Measurements from ENCODE around the gene EFR3B.

Gene EFR3B

DNA sequence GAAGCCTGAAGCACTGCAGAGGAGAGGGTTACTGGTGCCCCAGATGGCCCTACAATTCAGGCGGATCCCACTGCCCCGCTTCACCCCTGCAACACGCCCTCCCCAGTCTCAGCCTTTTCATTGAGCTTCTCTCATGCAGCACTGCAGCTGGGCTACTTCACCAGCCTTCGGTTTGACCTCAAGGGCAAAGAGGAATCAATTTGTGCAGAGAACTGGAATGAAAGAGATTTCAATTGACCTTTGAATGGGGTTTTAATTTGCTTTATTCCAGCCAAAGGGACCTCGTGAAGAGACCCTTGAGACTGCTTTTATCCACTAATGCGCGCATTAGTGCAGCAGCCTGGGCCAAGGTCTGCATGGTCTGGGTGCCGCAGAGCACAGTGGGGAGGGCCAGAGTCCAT is 135.3 kb downstream of the EFR3B start:
- no peak for DNase-seq

DNA sequence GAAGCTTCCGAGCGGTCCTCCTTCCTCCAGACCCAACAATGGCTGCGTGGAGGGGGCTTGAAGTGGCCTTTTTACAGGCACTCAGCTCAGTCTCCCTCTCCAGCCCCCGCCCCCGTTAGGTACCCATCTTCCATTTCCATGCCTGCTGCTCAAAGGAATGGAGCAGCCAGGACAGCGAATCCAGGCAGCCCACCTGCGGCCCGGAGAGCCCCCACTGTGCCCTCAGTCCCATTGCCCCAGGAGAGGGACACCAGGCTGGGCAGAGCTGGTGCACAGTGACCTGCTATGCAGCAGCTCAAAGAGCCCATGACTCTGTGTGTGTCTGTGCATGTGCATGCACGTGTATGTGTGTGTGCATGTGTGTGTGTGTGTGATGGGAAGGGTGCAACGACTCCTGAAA is 137.1 kb downstream of the EFR3B start:
- DNase-seq: no peak

DNA sequence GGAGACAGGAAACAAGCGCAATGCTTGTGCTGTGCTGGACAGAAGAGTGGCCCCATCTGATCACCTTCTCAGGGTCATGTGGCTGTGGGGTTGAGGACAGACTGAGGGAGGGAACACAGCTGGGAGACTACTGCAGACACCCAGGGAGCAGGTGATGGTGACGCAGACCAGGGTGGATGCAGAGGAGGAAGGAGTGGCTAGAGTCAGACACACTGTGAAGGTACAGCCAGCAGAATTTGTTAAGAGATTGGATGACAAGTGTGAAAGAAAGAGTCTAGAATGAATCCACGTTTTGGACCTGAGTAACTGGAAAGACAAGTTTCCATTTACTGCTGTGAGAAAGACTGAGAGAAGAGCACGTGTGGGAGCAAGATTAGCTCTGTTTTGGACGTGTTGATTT is 142.4 kb downstream of the EFR3B start:
- DNase-seq: no peak

DNA sequence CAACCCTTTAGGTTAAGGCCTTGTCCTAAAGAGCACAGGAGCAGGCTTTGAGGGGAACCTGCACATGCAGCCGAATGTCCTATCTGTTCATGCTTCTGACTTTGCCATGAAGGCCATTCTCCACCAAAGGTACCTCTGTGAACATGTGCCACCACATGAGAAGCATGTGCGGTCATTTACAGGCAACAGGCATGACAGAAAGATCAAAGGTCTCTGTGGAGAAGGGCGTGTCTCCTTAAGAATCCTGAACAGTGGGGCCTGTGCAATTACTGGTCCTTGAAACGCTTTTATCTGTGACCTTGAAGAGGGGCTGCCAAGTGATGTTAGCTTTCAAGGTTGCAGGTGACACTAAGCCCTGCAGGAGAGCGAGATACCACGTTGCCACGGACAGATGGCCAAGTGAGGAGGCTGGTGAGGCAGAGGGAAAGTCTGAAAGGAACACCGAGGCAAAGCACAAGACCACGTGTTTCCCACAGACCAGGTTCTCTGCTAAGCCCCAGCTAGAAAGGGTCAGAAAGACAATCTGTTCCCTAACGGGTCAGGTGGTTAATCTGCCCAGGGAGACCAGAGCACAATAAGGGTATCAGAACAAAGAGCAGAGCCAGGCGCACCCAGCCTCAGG is 146.0 kb downstream of the EFR3B start:
- DNase-seq: no peak

DNA sequence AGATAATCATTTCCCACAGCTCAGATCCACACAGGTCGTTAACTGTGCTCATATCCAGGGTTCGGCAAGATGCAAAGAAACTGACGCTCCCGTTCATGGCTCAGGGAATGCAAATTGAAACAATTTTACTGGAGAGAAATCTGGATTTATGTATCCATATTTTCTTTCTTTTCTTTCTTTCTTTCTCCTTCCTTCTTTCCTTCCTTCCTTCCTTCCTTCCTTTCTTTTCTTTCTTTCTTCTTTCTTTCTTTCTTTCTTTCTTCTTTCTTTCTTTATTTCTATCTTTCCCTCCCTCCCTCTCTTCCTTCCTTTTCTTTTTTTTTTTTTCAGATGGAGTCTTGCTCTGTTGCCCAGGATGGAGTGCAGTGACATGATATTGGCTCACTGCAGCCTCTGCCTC is 146.5 kb downstream of the EFR3B start:
- no peak for DNase-seq

DNA sequence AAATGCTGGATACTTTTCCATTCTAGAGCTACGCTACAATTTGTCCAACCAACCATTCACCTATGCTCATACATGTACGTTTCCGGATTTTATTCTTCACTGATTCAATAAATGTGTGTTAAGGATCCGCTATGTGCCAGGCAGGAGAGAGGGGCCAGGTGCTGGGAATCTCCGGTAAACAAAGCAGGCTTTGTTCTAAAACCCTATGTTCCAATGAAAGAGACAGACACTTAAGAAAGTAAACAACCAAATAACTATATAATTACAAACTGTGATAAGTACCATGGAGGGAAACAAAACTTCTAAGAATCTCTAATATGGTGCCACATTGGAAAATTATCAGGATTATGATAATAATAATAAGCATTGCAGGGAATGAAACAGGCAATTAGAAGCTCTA is 148.7 kb downstream of the EFR3B start:
- no peak for DNase-seq

DNA sequence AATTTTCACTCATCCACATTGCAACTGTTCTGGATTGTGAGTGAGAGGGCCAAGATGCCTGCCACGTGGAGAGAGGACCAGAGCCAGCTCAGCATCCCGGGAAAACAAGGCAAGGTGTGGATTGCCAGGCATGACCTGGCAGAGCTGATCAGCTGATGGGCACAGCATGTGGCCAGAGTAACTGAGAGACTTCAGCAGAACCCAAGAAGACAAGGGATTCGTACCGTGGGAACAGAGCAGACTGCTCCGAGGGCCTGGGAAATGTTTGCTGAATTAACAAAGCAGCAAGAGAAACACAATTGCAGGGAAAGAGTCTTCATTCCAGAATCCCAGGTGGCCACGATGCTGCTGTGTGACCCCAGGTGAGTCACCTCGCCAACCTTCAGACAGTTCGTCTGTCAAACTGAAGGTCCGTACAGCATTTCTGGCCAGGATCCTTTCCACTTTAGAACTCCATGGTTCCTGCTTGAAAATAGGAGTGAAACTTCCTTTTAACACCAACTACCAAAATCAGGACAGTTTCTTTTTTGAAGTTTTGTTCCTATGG is 152.8 kb downstream of the EFR3B start:
- DNase-seq: no peak

DNA sequence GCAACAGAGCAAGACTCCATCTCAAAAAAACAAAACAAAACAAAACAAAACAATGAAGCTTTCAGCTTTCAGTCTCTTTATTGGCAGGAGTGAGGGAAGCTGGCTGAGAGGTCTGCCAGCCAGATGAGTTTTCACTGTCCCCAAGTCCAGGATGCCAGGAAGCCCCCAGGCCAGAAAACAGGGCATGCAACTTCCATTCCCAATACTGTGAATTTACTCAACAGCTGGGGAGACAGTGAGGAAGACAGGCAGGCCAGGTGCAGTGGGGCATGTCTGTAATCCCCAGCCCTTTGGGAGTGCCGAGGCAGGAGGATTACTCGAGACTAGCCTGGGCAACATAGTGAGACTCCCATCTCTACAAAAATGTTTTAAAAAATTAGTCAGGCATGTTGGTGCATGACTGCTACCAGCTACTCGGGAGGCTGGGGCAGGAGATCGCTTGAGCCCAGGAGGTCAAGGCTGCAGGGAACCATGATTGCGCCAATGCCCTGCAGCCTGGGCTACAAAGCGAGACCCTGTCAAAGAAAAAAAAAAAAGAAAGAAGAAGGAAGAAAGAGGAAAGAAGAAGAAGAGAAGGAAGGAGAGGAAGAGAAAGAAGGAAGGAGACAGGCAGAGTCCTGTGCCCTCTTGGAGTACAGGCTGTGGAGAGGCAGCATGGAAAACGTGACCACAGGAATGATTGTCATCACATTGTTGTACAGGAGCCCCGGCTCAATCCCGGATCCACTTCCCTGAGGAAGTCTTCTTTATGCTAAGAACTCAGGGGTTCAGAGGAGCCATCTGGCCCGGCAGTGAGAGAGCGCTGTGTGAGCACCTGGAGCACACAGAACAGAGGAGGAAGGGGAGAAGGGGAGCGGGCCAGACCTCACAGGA is 155.7 kb downstream of the EFR3B start:
- DNase-seq: no peak

DNA sequence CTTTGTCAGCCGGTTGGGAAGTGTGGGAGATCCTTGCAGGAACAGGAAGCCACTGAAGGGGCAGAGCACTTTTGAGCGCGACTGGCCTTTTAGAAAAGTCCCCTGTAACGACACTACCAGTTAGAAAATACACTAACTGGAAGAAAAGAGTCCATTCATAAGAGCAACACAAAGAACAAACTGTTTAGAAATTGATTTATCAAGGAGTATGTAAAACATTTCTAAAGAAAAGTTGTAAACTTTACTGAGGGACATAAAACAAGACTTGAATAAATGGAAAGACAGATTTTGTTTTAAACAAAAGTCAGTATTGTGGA is 156.3 kb downstream of the EFR3B start:
- no peak for DNase-seq

DNA sequence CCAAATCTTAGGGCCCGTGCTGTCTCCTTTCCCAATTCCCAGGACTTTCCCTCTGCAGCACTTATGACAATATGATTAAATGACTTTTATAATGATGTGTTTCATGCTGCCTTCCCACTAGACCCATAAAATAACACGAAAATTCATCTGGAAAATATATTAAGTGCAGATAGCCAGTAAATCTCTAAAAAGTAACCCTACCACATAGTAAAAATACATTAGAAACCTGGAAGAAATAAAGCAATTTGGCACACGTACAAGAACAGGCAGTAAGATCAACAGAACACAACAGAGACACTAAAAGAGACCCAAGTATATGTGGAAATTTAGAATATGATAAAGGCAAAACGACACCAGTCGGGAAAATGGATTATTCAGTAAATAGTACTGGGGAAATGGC is 156.7 kb downstream of the EFR3B start:
- DNase-seq: no peak

DNA sequence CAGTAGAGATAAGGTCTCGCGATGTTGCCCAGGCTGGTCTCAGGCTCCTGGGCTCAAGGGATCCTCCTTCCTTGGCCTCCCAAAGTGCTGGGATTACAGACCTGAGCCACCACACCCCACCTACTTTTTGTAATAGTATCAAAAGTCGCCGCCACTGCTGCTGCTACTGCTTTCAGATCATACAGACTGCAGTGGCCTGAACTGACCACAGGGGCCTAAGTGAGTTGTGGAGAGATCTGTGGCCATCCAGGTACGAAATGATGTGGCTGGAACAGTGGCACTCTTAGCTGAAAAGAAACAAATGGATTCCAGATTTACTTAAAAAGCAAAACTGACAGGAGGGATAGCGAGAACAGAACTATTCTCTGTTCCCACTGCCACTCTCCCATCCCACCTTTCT is 159.4 kb downstream of the EFR3B start:
- DNase-seq: no peak

DNA sequence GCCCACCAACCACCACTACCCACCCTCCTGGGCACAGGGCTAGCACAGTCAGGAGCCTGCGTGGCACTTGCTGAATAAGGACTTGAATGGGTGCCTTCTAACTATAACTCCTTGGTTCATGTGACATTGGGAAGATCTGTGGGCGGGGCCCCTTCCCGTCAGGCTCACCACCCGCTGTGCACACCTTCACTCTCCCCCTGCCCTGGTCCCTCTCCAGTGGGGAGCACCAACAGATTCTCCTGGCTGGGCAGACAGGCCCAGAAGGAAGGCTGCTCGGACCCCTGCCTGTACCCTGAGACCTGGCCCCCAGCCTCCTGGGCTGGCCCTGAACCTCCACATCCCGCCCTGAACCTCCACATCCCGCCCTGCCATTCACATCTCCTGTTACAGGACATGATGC is 159.9 kb downstream of the EFR3B start:
- DNase-seq: no peak

DNA sequence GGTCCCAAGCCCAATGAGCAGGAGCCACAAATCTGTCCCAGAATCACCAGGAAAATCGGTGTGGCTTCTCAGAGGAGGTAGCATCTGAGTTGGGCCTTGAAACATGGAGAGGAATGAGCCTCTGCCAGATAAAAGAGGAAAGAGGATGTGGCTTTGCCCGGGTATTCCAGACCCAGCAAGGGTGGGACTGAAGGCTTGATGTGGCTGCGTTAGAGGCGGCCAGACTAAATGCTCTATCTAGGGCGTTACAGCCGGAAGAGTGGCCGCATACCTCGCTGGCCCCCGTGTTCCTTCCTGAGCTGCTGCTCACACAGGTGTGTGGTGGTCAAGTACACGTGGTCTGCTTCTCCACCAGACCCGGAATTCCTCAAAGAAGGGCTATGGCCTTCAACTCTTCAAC is 160.4 kb downstream of the EFR3B start:
- DNase-seq: no peak

DNA sequence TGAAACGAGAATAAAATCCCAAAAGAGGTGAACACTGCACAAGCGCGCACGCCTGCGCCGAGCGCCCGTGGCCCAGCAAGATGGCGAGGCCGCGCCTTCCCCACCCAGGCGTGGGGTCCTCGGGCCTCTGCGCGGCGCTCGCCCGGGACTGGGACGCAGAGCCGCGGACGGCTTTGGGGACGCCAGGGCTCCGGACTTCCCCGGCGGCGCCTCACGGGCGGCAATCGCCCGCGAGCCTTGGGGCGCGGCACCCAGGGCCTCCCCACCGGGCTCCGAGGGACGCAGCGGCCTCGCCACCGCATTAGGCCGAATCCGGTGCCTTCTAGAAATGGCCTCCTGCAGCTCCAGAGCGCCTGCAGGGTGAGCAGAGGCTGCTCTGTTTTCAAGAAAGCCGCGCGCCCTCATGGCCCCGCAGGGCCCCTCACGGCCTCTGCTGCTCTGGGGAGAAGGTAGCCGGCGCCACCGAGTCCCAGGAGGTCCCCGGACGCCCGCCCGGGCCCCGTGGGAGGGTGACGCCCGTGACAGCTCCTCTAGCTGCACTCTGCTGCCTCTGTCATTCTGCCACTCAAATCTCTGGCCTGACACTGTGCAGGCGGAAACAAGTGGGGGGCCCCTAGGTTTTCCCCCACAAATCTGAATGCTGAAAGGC is 162.4 kb downstream of the EFR3B start:
- peak in 1 of 51 donors; percentile 11 for DNase-seq

DNA sequence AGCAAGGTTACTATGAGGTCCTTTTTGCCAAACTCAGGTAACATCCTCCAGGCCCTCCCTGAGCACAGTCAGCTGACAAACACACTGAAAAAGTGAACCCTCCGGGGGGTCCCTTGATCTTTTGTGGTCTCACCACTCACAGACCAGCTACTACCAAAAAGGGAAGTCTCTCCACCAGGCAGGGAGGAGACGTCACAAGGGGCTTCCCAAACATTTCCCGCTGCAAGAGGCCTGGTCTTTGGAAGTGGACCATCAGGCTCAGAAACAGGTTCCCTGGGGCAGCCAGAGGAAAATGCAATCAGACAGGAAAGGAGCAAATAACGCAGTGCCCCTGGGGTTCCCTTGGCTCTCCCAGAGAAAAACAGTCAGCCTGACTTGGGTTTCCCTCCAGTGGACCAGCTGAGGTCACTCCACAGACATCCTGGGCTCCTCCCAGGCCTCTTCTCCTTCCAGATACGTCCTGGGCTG is 165.2 kb downstream of the EFR3B start:
- no peak for DNase-seq
